HG03095 (cell line): ENCODE results near the gene BCL2L2.

ENCODE experiments used
- ATAC-seq: cut with Tn5 transposase; IDR thresholded peaks from one replicate; pipeline ENCODE4 v1.9.1; 2021; ENCODE audit warnings: moderate library complexity; ENCODE audit not compliant: unreplicated experiment

The BCL2L2 gene

DNA sequence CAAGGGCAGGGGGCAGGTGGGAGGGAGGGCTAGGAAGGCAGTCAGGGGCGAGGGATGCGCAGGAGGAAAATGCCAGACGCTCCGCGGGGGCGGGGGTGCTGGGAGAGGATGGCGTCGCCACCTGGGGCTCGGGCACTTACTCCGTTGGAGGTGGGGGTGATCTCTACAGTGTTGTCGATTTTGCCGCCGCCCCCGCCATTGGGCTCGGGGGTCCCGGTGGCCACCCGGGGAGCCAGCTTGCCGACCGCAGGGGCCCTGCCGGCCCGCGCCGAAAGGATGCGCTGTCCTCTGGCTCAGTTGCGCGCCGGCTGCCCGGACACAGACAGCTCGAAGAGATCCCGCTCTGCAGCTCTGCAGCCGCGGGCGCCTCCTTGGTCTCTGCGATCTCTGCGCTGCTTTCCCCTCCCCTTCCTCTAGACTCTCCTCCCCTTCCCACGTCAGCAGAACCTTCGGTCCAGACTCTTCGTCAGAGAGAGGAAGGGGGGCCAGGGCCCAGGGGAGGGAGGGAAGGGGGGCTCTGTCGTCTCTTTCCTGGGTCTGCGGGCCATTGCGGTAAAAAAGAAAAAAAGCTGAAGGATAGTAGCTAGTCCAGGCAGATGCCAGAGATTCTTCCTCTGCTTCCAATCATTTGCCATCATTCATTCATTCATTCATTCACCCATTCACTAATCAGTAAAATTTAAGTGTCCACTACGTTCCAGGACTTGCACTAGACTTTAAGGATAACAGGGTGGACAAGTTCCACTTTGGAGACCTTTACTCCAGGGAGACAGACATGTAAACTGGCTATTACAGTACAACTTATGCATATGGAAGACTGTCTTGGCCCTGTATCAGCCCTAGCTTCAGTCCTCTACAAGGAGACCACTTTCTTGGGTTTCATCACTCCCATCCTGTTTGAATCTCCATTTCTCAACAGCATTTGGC lies 46.1 kb downstream of the BCL2L2 start, which contains the start of gene SLC22A17:
Gene SLC22A17 (minus strand): TSS at position 382 of the 927 bp plus-strand sequence.
- no peak for ATAC-seq

GRCh38 chr14:23353433-23353780 lies 46.8 kb downstream of the BCL2L2 start:
- no peak for ATAC-seq

DNA sequence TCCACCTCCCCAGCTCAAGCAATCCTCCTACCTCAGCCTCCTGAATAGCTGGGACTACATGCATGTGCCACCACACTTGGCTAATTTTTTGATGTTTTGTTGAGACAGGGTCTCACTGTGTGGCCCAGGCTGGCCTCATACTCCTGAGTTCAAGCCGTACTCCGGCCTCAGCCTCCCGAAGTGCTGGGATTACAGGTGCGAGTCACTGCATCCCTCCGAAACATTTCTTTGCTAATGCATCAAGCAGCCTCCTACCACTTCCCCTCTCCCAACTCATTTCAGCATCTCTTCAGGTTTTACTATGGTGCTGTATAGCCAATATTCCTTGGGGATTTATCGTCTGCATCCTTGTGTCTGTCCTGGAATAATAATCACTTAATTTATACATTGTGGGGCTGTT lies 48.4 kb downstream of the BCL2L2 start:
- ATAC-seq, result no peak

DNA sequence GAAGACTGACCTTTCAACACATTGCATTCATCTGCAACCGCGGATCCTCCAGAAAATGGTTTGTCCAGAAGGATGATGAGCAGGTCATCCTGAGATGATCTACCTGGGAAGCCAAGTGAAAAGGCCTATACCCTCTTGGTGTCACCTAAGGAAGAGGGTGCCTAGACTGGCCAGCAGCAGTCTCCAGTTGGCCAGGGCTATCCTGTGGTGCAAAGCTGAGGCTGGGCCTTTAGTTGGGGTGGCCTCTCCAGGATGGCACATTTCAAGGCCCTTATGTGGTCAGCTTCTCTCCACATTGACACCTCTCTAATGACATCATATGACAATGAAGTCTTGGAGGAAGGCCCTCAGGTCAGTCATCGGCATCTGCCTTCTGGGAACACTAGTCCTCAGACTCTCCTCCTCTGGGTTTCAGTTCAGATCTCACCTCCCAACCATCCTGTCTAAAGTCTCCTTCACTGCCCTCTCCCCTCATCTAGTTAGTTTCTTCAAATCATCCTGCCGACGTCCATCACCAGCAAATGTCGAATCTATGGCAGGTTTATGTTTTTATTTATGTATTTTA lies 49.3 kb downstream of the BCL2L2 start:
- ATAC-seq, result no peak

DNA sequence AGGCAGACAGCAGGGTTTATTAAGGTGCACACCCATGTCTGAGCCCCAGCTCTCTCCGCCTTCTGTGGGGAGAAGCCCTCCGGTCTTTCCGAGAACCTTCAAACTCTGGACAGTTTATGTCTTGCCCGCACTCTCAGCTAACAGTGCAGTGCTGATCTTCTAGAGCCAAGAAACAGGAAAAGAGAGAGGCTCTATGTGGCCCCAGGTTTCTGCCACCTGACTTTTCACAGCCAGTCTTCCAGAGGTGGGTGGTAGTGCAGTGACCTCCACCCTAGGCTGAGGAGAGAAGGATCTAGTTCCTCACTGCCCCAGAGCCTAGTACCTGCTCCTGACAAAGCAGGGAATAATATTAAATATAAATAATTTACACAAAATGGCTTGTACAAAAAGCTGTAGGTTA lies 50.0 kb downstream of the BCL2L2 start:
- no peak for ATAC-seq

DNA sequence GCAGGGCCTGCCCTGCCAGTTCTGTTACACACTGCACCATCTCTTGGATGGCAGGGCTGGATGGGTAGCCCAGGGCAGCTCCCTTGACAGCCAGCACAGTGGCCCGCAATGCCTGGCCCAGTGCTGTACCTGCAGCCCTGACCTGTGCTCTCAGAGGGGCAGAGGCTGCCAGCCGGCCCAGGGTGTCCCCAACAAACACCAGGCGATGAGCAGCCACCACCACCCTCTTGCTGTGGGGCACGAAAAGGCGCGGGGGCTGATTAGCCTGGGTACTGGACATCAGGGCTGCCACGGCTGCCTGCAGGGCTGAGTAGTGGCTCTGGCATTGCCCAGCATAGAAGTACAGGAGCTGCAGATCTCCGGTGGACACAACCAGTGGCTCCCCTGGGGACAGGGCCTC lies 50.6 kb downstream of the BCL2L2 start:
- ATAC-seq, result no peak

DNA sequence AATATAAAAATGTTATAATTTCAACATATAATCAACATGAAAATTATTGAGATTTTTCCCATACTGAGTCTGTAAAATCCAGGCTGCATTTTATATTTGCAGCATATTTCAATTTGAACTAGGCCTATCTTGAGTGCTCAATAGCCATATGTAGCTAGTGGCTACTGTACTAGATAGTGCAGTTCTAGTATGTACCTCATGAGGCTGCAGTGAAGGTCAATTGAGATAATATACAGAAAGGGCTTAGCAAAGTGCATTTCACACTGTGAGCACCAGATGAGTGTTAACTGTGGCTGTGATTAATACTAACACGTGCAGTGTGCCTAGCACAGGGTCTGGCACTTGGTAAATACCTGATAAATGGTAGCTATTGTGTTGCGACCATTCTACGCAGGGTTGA lies 51.4 kb downstream of the BCL2L2 start:
- ATAC-seq, result no peak

GRCh38 chr14:23358553-23359166 lies 52.0 kb downstream of the BCL2L2 start:
- no peak for ATAC-seq

DNA sequence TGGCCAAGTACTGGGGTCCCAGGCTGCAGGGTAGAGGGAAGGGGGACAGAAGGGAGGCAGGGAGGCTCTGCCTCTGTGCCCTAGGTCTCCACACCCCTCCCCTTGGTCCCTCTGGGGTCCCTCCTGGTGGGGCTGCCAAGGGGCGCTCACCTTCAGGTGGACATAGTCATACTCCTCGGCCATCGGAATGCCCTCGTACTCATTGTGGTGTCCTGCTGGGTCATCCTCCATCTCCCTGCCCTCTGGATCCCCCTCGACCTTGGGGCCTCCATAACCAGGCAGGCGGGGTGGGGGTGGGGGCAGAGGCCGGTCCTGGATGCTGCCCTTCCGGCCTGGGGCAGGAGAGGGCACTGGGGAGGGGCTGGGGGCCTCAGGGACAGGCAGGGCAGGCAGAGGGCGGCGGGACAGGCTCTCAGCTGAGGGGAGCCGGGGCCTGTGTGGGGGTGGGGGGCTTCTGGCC lies 52.6 kb downstream of the BCL2L2 start:
- ATAC-seq, result no peak

- no peak for ATAC-seq
Measured at GRCh38 chr14:23359722-23360447, 53.3 kb downstream of the BCL2L2 start.

- no peak for ATAC-seq
Measured at GRCh38 chr14:23360496-23360895, 53.9 kb downstream of the BCL2L2 start.

DNA sequence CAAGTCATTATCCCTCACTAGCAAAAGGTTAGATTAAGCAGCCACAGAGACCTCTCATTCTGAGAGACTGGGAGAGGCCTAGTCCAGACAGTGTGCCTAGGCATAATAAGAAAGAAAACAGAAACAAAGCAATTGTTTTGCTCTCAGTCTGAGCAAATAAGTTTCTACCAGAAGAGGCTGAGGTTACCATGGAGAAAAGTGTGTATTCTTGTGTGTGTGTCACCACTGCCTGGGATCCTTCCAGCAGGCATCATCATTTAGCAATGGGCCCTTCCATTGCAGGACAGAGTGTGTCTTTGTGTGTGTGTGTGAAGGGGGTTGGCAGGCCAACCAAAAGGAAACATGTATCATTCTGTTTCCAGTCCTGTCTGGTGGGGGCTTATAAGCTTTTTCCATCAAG lies 54.7 kb downstream of the BCL2L2 start:
- ATAC-seq, result no peak
